Dedifferentiated amniotic fluid mesenchymal stem cell (primary cell): ENCODE data around the gene HOXA13.

Source experiments
- DNase-seq: peaks from one replicate; pipeline ENCODE4 v3.0.0-alpha.2; 2016; ENCODE audit errors: extremely low spot score

HOXA13 gene

GRCh38 chr7:27207348-27207985 lies 7.6 kb upstream of the HOXA13 start:
- no peak for DNase-seq

GRCh38 chr7:27205325-27206280 lies 5.7 kb upstream of the HOXA13 start:
- DNase-seq: no peak

- DNase-seq: no peak
These were observed 5.0 kb upstream of the HOXA13 start for GRCh38 chr7:27204851-27205322.

GRCh38 chr7:27203964-27204594 lies 4.2 kb upstream of the HOXA13 start:
- no peak for DNase-seq

GRCh38 chr7:27203365-27203953 lies 3.6 kb upstream of the HOXA13 start:
- DNase-seq: no peak

GRCh38 chr7:27202862-27203134 lies 2.9 kb upstream of the HOXA13 start:
- no peak for DNase-seq

- DNase-seq: no peak
These were observed 2.3 kb upstream of the HOXA13 start for GRCh38 chr7:27202018-27202861.

GRCh38 chr7:27201580-27202017 lies 1.7 kb upstream of the HOXA13 start:
- no peak for DNase-seq

GRCh38 chr7:27200761-27201579 lies 1.1 kb upstream of the HOXA13 start:
- no peak for DNase-seq

GRCh38 chr7:27198871-27199801 lies 755 bp downstream of the HOXA13 start:
- no peak for DNase-seq

GRCh38 chr7:27198138-27198841 lies 1.6 kb downstream of the HOXA13 start:
- DNase-seq: no peak

- no peak for DNase-seq
These were observed 2.5 kb downstream of the HOXA13 start for GRCh38 chr7:27197137-27198042.

GRCh38 chr7:27196287-27196767 lies 3.6 kb downstream of the HOXA13 start:
- DNase-seq: peak; percentile 72

GRCh38 chr7:27194686-27195379 lies 5.1 kb downstream of the HOXA13 start:
- DNase-seq: no peak

- no peak for DNase-seq
These were observed 5.9 kb downstream of the HOXA13 start for GRCh38 chr7:27194002-27194352.

GRCh38 chr7:27193335-27194001 lies 6.4 kb downstream of the HOXA13 start:
- no peak for DNase-seq
